ENCODE measurements around the gene PTPRF. TPM values are rescaled to one million over a fixed set of nuclear protein-coding genes. Genes with fewer than 3 reads are reported as not detected.

The PTPRF gene
- total RNA-seq, 1 experiment from 2014 or later = 64.1 TPM

- Histone ChIP-seq H3K27me3 (ENCODE audit: control insufficient read depth, insufficient read depth, low read length) (no peaks in the 10 kb centered on the region), H3K4me3 (ENCODE audit: insufficient read depth, low read depth, low read length) (no peak overlapping the region), H3K36me3 (replicated peaks; ENCODE audit: control insufficient read depth, insufficient read depth, low read length) (peaks cover 52% of the 10 kb centered on the region)
- no peak for DNase-seq
Measured at GRCh38 chr1:43617011-43617410, 86.3 kb downstream of the PTPRF start.

DNA sequence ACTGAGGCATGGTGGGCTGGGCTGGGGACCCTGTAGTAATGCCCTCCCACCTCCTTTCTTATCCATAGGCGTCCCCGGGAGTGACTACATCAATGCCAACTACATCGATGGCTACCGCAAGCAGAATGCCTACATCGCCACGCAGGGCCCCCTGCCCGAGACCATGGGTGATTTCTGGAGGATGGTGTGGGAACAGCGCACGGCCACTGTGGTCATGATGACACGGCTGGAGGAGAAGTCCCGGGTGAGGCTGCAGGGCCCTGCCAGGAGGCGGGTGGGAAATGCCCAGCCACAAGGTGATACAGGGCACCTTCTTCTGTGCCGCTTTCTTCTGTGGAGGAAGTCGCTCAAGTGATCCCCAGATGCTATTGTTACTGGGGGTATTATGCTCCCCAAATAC is 87.0 kb downstream of the PTPRF start:
- Histone ChIP-seq H3K36me3 (replicated peaks; ENCODE audit: control insufficient read depth, insufficient read depth, low read length) (peaks cover 53% of the 10 kb centered on the region), H3K4me3 (ENCODE audit: insufficient read depth, low read depth, low read length) (no peak overlapping the region), H3K27me3 (ENCODE audit: control insufficient read depth, insufficient read depth, low read length) (no peaks in the 10 kb centered on the region)
- no peak for DNase-seq

GRCh38 chr1:43618521-43619313 is 88.0 kb downstream of the PTPRF start:
- H3K27me3 ChIP-seq (ENCODE audit: control insufficient read depth, insufficient read depth, low read length) = no peaks in the 10 kb centered on the region
- no peak for DNase-seq
- H3K36me3 ChIP-seq (replicated peaks; ENCODE audit: control insufficient read depth, insufficient read depth, low read length) = peaks cover 48% of the 10 kb centered on the region
- no peak overlapping the region for H3K4me3 ChIP-seq (ENCODE audit: insufficient read depth, low read depth, low read length)

GRCh38 chr1:43619314-43619790 is 88.7 kb downstream of the PTPRF start:
- H3K36me3 ChIP-seq (replicated peaks; ENCODE audit: control insufficient read depth, insufficient read depth, low read length) = peaks cover 45% of the 10 kb centered on the region
- H3K4me3 ChIP-seq (ENCODE audit: insufficient read depth, low read depth, low read length) = no peak overlapping the region

DNA sequence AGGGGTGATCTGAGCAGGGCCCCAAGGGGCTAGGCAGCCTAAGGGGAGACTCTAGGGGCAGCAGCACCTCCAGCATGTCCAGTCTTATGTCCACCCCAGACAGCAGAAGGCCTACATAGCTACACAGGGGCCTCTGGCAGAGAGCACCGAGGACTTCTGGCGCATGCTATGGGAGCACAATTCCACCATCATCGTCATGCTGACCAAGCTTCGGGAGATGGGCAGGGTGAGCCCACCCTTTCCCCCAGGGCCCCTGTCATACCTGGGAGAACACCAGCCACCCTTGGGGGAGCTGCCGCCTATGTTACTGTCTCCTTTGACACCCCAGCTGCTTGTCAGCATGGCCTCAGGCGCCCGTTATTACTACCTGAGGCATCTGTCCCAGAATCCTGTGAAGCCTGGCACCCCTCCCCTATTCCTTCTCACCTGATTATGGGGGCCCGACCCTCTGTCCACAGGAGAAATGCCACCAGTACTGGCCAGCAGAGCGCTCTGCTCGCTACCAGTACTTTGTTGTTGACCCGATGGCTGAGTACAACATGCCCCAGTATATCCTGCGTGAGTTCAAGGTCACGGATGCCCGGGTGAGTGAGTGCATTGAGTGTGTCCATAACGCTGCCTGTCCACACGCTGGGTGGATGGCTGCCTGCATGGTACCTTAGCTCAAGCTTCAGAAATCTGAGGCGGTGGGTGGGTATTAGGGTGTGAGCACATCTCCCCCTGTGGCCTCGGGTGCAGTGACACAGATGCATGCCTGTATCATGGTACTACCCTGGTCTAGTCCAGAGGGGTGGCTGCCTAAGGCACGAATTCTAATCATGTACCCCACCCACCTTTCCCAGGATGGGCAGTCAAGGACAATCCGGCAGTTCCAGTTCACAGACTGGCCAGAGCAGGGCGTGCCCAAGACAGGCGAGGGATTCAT is 89.6 kb downstream of the PTPRF start:
- peak; percentile 38 for DNase-seq
- no peak overlapping the region for H3K4me3 ChIP-seq (ENCODE audit: insufficient read depth, low read depth, low read length)
- peaks cover 42% of the 10 kb centered on the region for H3K36me3 ChIP-seq (replicated peaks; ENCODE audit: control insufficient read depth, insufficient read depth, low read length)
- no peaks in the 10 kb centered on the region for H3K27me3 ChIP-seq (ENCODE audit: control insufficient read depth, insufficient read depth, low read length)

More at GRCh38 chr1:43619314-43619790, 88.7 kb downstream of the PTPRF start:
- no peak for DNase-seq
- no peaks in the 10 kb centered on the region for H3K27me3 ChIP-seq (ENCODE audit: control insufficient read depth, insufficient read depth, low read length)

DNA sequence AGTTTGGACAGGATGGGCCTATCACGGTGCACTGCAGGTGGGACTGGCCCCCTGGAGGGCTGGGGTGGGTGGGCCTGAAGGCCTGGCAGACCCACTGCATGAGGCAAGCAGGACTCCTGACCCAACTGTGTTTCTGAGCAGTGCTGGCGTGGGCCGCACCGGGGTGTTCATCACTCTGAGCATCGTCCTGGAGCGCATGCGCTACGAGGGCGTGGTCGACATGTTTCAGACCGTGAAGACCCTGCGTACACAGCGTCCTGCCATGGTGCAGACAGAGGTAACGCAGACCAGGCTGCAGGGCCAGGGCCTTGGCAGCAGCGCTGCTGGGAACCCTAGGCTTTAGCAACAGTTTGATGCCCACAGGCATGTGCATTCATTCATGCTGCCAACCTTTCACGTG is 90.3 kb downstream of the PTPRF start:
- peak; percentile 29 for DNase-seq
- Histone ChIP-seq H3K27me3 (ENCODE audit: control insufficient read depth, insufficient read depth, low read length) (no peaks in the 10 kb centered on the region), H3K4me3 (ENCODE audit: insufficient read depth, low read depth, low read length) (no peak overlapping the region), H3K36me3 (replicated peaks; ENCODE audit: control insufficient read depth, insufficient read depth, low read length) (peaks cover 42% of the 10 kb centered on the region)

DNA sequence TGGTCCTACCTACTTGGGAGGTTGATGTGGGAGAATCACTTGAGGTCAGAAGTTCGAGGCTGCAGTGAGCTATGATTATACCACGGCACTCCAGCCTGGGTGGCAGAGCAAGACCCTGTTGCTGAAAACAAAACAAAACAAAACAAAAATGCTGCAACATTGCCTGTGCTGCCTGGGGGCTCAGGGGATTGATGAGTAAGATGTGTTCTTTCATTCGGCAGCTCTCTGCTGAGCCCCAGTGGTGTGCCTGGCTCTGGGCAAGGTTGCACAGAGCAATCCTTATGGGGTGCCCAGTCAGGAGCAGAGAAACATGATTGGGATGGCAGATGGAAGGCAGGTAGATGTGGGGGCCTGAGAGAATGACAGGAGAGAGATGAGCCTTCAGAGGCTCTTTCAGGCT is 90.7 kb downstream of the PTPRF start:
- H3K27me3 ChIP-seq (ENCODE audit: control insufficient read depth, insufficient read depth, low read length) = no peaks in the 10 kb centered on the region
- no peak overlapping the region for H3K4me3 ChIP-seq (ENCODE audit: insufficient read depth, low read depth, low read length)
- peak; percentile 28 for DNase-seq
- peaks cover 38% of the 10 kb centered on the region for H3K36me3 ChIP-seq (replicated peaks; ENCODE audit: control insufficient read depth, insufficient read depth, low read length)

DNA sequence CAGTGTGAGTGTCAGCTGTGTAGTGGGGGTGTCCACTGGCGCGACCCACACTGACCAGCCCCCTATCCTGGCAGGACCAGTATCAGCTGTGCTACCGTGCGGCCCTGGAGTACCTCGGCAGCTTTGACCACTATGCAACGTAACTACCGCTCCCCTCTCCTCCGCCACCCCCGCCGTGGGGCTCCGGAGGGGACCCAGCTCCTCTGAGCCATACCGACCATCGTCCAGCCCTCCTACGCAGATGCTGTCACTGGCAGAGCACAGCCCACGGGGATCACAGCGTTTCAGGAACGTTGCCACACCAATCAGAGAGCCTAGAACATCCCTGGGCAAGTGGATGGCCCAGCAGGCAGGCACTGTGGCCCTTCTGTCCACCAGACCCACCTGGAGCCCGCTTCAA is 91.2 kb downstream of the PTPRF start:
- Histone ChIP-seq H3K27me3 (ENCODE audit: control insufficient read depth, insufficient read depth, low read length) (no peaks in the 10 kb centered on the region), H3K4me3 (ENCODE audit: insufficient read depth, low read depth, low read length) (no peak overlapping the region), H3K36me3 (replicated peaks; ENCODE audit: control insufficient read depth, insufficient read depth, low read length) (peaks cover 36% of the 10 kb centered on the region)
- peak; percentile 40 for DNase-seq

GRCh38 chr1:43622471-43622870 is 91.8 kb downstream of the PTPRF start:
- no peak overlapping the region for H3K4me3 ChIP-seq (ENCODE audit: insufficient read depth, low read depth, low read length)
- H3K36me3 ChIP-seq (replicated peaks; ENCODE audit: control insufficient read depth, insufficient read depth, low read length) = peaks cover 31% of the 10 kb centered on the region
- peak; percentile 34 for DNase-seq
- H3K27me3 ChIP-seq (ENCODE audit: control insufficient read depth, insufficient read depth, low read length) = no peaks in the 10 kb centered on the region

DNA sequence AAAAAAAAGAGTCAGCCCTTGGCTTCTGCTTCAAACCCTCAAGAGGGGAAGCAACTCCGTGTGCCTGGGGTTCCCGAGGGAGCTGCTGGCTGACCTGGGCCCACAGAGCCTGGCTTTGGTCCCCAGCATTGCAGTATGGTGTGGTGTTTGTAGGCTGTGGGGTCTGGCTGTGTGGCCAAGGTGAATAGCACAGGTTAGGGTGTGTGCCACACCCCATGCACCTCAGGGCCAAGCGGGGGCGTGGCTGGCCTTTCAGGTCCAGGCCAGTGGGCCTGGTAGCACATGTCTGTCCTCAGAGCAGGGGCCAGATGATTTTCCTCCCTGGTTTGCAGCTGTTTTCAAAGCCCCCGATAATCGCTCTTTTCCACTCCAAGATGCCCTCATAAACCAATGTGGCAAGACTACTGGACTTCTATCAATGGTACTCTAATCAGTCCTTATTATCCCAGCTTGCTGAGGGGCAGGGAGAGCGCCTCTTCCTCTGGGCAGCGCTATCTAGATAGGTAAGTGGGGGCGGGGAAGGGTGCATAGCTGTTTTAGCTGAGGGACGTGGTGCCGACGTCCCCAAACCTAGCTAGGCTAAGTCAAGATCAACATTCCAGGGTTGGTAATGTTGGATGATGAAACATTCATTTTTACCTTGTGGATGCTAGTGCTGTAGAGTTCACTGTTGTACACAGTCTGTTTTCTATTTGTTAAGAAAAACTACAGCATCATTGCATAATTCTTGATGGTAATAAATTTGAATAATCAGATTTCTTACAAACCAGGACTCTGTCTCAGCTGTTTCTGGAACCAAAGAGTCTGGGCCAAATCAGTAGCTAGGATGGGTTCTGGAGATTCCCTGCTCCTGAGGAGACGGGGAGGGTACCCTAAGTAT is 92.5 kb downstream of the PTPRF start:
- DNase-seq = peak; percentile 34
- no peak overlapping the region for H3K4me3 ChIP-seq (ENCODE audit: insufficient read depth, low read depth, low read length)
- no peaks in the 10 kb centered on the region for H3K27me3 ChIP-seq (ENCODE audit: control insufficient read depth, insufficient read depth, low read length)
- peaks cover 26% of the 10 kb centered on the region for H3K36me3 ChIP-seq (replicated peaks; ENCODE audit: control insufficient read depth, insufficient read depth, low read length)

DNA sequence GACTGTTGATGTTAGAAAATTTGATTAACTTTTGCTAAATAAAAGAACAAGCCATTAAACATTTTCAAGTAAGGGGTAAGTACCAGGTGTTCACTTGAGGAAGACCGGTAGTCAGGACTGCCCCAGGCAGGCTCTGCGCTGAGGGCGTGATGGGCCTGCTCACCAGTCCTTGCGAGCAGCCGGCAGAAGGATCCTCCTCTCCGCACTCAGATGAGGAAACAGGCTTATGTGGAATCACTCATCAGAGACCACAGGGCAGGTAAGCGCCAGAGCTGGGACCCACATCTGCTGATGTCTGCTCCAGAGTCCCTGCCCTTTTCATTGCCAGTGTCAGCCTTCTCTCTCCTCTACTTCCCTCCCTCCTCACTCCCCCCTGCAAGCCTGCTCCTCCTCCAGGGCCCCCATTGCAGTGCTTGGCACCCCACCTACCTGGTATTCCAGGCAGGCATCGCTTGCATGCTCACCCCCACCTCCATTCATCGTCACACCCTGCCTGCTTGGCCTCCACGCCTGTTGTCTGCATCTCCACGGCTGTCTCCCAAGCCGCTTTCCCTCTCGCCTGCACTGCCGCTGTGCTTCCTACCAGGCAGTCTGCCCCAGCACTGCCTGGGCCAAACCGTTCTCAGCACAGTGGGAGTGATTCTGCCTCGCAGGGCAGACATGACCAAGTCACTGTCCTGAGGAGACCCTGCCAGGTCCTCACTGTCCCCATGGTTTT is 94.5 kb downstream of the PTPRF start:
- H3K4me3 ChIP-seq (ENCODE audit: insufficient read depth, low read depth, low read length) = no peak overlapping the region
- peak; percentile 46 for DNase-seq
- H3K27me3 ChIP-seq (ENCODE audit: control insufficient read depth, insufficient read depth, low read length) = no peaks in the 10 kb centered on the region
- H3K36me3 ChIP-seq (replicated peaks; ENCODE audit: control insufficient read depth, insufficient read depth, low read length) = peaks cover 12% of the 10 kb centered on the region

DNA sequence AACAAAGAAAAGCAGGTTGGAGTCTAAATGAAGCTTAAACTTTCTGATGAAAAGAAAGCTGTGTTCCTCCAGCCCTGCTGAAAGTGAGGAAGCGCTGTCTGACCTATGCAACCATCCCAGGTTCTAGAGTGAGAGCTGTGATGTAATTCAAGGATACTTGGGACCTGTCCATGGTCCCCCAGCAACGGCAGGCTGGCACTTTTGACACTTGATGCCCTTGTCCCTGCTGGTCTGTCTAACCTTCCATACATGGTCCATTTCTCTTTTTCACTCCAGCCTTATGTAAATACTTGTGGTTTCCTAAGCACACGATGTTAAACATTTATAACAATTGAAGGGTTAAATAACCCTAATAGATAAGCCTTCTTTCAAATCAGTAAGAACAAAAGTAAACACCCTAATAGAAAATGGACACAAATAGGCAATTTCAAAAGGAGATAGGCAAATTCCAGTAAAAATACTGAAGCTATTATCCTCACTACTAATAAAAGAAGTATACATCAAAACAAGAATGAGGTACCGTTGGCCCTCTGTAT is 101.5 kb downstream of the PTPRF start:
- DNase-seq = peak; percentile 35
- no peaks in the 10 kb centered on the region for H3K27me3 ChIP-seq (ENCODE audit: control insufficient read depth, insufficient read depth, low read length)
- no peaks in the 10 kb centered on the region for H3K36me3 ChIP-seq (replicated peaks; ENCODE audit: control insufficient read depth, insufficient read depth, low read length)

GRCh38 chr1:43634721-43635120 is 104.0 kb downstream of the PTPRF start:
- Histone ChIP-seq H3K4me3 (ENCODE audit: insufficient read depth, low read depth, low read length) (no peak overlapping the region), H3K27me3 (ENCODE audit: control insufficient read depth, insufficient read depth, low read length) (no peaks in the 10 kb centered on the region), H3K36me3 (replicated peaks; ENCODE audit: control insufficient read depth, insufficient read depth, low read length) (no peaks in the 10 kb centered on the region)
- peak; percentile 71 for DNase-seq

More for the DNA sequence above, 101.5 kb downstream of the PTPRF start:
- H3K4me3 ChIP-seq (ENCODE audit: insufficient read depth, low read depth, low read length) = no peak overlapping the region
